H1 (cell line): ENCODE measurements around the gene GPX4. TPM values are rescaled to one million over a fixed set of nuclear protein-coding genes. Genes with fewer than 3 reads are reported as not detected.

Source experiments
- polyA plus RNA-seq, 7 experiments: library from polyadenylated mRNA; depleted of rRNA in 3 of 7; stranded (reverse) in 5 of 7; unstranded in 2 of 7; fragments of >200 nt in 5 of 7; fragments of 200-250 nt in 2 of 7; gene quantifications; 1 replicate in 5 of 7; 2 replicates in 1 of 7; 4 replicates in 1 of 7; pipeline versions ENCODE4 v1.2.1 to v1.2.3, GENCODE V29; 2011 to 2013; ENCODE audit warnings: missing spikeins in 2 of 7, mixed read lengths in 2 of 7
- total RNA-seq: library from RNA; stranded (reverse); fragmentation: NEBNext Ultra II Directional; extraction: Animal tissue kit (Norgen Biotek cat#: 25700); gene quantifications from 2 replicates; pipeline ENCODE4 v1.2.1, GENCODE V29; 2021
- TF ChIP-seq, protein P1 (sequence below), 3 experiments: IDR thresholded peaks; 1 replicate in 2 of 3; 2 replicates in 1 of 3; pipeline versions ENCODE4 v1.5.1 to v1.6.1; 2011; ENCODE audit warnings: low read length in 3 of 3, mild to moderate bottlenecking in 3 of 3, inconsistent platforms in 2 of 3, low read depth in 1 of 3, moderate library complexity in 1 of 3; ENCODE audit not compliant: insufficient read depth in 1 of 3; ENCODE audit errors: control extremely low read depth in 1 of 3

The GPX4 gene
- total and polyA plus RNA-seq, 2 of the 8 experiments (the other 6 are each of a cell fraction or from before 2014, with no cell fraction given), result 342 to 693 TPM

GRCh38 chr19:1122021-1122971 lies 18.5 kb downstream of the GPX4 start (continued):
- TF ChIP-seq, protein P1, sequence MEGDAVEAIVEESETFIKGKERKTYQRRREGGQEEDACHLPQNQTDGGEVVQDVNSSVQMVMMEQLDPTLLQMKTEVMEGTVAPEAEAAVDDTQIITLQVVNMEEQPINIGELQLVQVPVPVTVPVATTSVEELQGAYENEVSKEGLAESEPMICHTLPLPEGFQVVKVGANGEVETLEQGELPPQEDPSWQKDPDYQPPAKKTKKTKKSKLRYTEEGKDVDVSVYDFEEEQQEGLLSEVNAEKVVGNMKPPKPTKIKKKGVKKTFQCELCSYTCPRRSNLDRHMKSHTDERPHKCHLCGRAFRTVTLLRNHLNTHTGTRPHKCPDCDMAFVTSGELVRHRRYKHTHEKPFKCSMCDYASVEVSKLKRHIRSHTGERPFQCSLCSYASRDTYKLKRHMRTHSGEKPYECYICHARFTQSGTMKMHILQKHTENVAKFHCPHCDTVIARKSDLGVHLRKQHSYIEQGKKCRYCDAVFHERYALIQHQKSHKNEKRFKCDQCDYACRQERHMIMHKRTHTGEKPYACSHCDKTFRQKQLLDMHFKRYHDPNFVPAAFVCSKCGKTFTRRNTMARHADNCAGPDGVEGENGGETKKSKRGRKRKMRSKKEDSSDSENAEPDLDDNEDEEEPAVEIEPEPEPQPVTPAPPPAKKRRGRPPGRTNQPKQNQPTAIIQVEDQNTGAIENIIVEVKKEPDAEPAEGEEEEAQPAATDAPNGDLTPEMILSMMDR (IDR thresholded peaks at IDR 0.05; ENCODE audit: control extremely low read depth in 1 of 3, insufficient read depth in 1 of 3, low read depth in 1 of 3, low read length in 3 of 3), result no peak
